Endothelial cell of umbilical vein (primary cell): Measurements from ENCODE around the gene PSMB5.

ENCODE experiments used
- CTCF ChIP-seq, 2 donors: IDR thresholded peaks; 1 replicate in 1 of 2; 2 replicates in 1 of 2; pipeline ENCODE4 v1.5.1; 2011; ENCODE audit warnings: low read length in 2 of 2, mild to moderate bottlenecking in 2 of 2, moderate library complexity in 2 of 2, control low read depth in 1 of 2, inconsistent platforms in 1 of 2, low read depth in 1 of 2; ENCODE audit not compliant: insufficient read depth in 1 of 2; ENCODE audit errors: extremely low read depth in 1 of 2
- EZH2 ChIP-seq: IDR thresholded peaks from 2 replicates; pipeline ENCODE4 v1.6.1; 2012; ENCODE audit warnings: borderline replicate concordance, low read depth, mild to moderate bottlenecking, moderate library complexity, low read length, inconsistent platforms; ENCODE audit not compliant: severe bottlenecking
- JUN ChIP-seq: IDR thresholded peaks from 2 replicates; pipeline ENCODE4 v1.6.1; 2011; ENCODE audit warnings: borderline replicate concordance, low read depth; ENCODE audit not compliant: insufficient read length, insufficient read depth
- MYC ChIP-seq: IDR thresholded peaks from one replicate; pipeline ENCODE4 v1.6.1; 2011; ENCODE audit warnings: mild to moderate bottlenecking, low read depth, low read length
- POLR2A ChIP-seq: IDR thresholded peaks from 2 replicates; pipeline ENCODE4 v1.6.1; 2012; ENCODE audit warnings: low read depth, mild to moderate bottlenecking, control low read depth, low read length
- POLR2AphosphoS5 ChIP-seq: IDR thresholded peaks from 2 replicates; pipeline ENCODE4 v1.6.1; 2012; ENCODE audit warnings: low read depth, mild to moderate bottlenecking, control low read depth, low read length, moderate library complexity; ENCODE audit not compliant: insufficient read depth

DNA sequence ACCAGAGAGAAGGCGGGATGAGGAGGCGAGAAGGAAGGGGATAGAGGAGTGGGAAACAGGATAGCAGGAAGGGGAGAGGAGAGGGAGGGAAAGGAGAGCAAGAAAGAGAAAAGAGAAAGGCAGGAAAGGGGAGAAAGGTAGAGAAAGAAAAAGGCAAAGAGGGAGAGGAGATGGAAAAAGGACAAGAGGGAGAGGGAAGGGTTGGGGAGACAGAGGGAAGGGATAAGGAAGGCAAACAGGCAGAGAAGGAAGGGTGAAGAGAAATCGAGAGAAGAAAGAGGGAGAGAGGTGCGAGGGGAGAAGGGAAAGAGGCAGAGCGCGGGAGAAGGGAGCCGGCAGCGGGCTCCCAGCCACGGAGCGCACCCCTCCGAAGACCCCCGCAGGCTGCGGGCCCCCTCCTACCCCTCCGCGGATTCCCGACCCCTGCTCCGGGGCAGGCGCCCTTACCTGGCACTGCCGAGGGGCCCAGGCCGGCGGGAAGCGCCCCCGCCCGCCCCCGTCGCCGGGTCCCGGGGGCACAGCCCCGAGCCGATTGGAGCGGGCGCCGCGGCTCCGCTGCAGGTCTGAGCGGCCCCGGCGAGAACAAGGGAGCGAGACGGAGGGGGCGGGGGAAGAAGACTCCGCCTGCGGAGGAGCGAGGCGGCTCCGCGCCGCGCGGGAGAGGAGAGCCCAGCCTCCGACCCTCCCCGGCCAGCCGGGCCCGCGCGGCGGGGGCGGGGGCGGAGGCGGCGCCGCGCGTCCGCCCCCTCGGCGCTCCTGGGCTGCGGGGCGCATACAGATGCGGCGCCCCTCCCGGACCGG is 22.5 kb upstream of the PSMB5 start, which contains the start of gene CDH24:
- TF ChIP-seq CTCF (IDR thresholded peaks at IDR 0.05; ENCODE audit: extremely low read depth in 1 of 2, insufficient read depth in 1 of 2, low read depth in 1 of 2, low read length in 2 of 2) (no peak), EZH2 (no peak), POLR2AphosphoS5 (peak; percentile 70), MYC (no peak), JUN (no peak), POLR2A (peak; percentile 65)
